GM23338 (cell line): ENCODE data around the gene CNTN1. TPM values are rescaled to one million over a fixed set of nuclear protein-coding genes. Genes with fewer than 3 reads are reported as not detected.

Source experiments
- ATAC-seq: fragments of 200-7000 bp; cut with Tn5 transposase; 3 replicates; pipeline ENCODE4 v1.9.1; 2020
- DNase-seq: peaks from one replicate; pipeline ENCODE4 v3.0.0-alpha.2; 2015; ENCODE audit warnings: low spot score
- H2AFZ ChIP-seq: fragments of 200-600 bp; sonication (generic); 2 replicates; pipeline ENCODE4 v1.8.0; 2016; ENCODE audit warnings: antibody characterized with exemption, mild to moderate bottlenecking, moderate library complexity
- H3F3A ChIP-seq: fragments of 200-600 bp; sonication (generic); replicated peaks from 2 replicates; pipeline ENCODE4 v1.8.0; 2017; ENCODE audit warnings: antibody characterized with exemption, mixed run types, low read depth
- H3K27ac ChIP-seq: fragments of 200-600 bp; sonication (generic); 2 replicates; pipeline ENCODE4 v1.6.1; 2016; ENCODE audit warnings: low read depth
- H3K27me3 ChIP-seq: fragments of 200-600 bp; sonication (generic); 2 replicates; pipeline ENCODE4 v1.8.0; 2016; ENCODE audit warnings: mild to moderate bottlenecking, mixed run types, moderate library complexity; ENCODE audit not compliant: insufficient read depth
- H3K36me3 ChIP-seq: fragments of 200-600 bp; sonication (generic); 2 replicates; pipeline ENCODE4 v1.8.0; 2016; ENCODE audit warnings: mild to moderate bottlenecking; ENCODE audit not compliant: insufficient read depth
- H3K4me1 ChIP-seq: fragments of 200-600 bp; sonication (generic); 2 replicates; pipeline ENCODE4 v1.8.0; 2016; ENCODE audit warnings: mild to moderate bottlenecking, moderate library complexity; ENCODE audit not compliant: insufficient read depth
- H3K4me2 ChIP-seq: fragments of 200-600 bp; sonication (generic); 2 replicates; pipeline ENCODE4 v1.7.1; 2017; ENCODE audit warnings: mixed run types
- H3K4me3 ChIP-seq: fragments of 200-600 bp; sonication (generic); 2 replicates; pipeline ENCODE4 v1.6.1; 2016; ENCODE audit warnings: mixed run types
- H3K79me2 ChIP-seq: fragments of 200-600 bp; sonication (generic); replicated peaks from 2 replicates; pipeline ENCODE4 v1.8.0; 2017; ENCODE audit warnings: mild to moderate bottlenecking; ENCODE audit not compliant: insufficient read depth
- H3K9me2 ChIP-seq: fragments of 200-600 bp; sonication (generic); 2 replicates; pipeline ENCODE4 v1.8.0; 2017; ENCODE audit not compliant: insufficient read depth
- H4K20me1 ChIP-seq: fragments of 200-600 bp; sonication (generic); replicated peaks from 2 replicates; pipeline ENCODE4 v1.8.0; 2017; ENCODE audit warnings: mild to moderate bottlenecking; ENCODE audit not compliant: insufficient read depth
- H3K27ac Mint-ChIP-seq: 2 replicates; pipeline ENCODE4 v1.8.0; 2020; ENCODE audit warnings: inconsistent platforms, mild to moderate bottlenecking, moderate library complexity, mixed read lengths
- H3K27me3 Mint-ChIP-seq: 3 replicates; pipeline ENCODE4 v1.8.0; 2022; ENCODE audit warnings: low read depth, mild to moderate bottlenecking, moderate library complexity, mixed read lengths, inconsistent platforms; ENCODE audit not compliant: insufficient read depth, poor library complexity
- H3K36me3 Mint-ChIP-seq: 3 replicates; pipeline ENCODE4 v1.8.0; 2021; ENCODE audit warnings: low read depth, mild to moderate bottlenecking, inconsistent platforms, moderate library complexity, mixed read lengths
- H3K4me1 Mint-ChIP-seq: 3 replicates; pipeline ENCODE4 v1.8.0; 2020; ENCODE audit warnings: mild to moderate bottlenecking, inconsistent platforms, mixed read lengths
- H3K4me3 Mint-ChIP-seq: 3 replicates; pipeline ENCODE4 v1.8.0; 2021; ENCODE audit warnings: moderate library complexity, mild to moderate bottlenecking, inconsistent platforms, mixed read lengths
- H3K9me3 Mint-ChIP-seq: 3 replicates; pipeline ENCODE4 v1.8.0; 2020; ENCODE audit warnings: moderate library complexity, mild to moderate bottlenecking, inconsistent platforms, mixed read lengths
- CTCF ChIP-seq, 2 experiments: fragments of 200-600 bp in 1 of 2; sonication (generic) in 1 of 2; conservative IDR thresholded peaks; 2 replicates each; pipeline versions ENCODE4 v1.5.1 to v1.6.1; 2016 to 2017; ENCODE audit warnings: antibody characterized with exemption in 2 of 2, low read depth in 2 of 2, mild to moderate bottlenecking in 2 of 2, moderate library complexity in 1 of 2
- ETS1 ChIP-seq: IDR thresholded peaks from 2 replicates; pipeline ENCODE4 v1.6.1; 2016; ENCODE audit warnings: antibody characterized with exemption
- JUNB ChIP-seq: IDR thresholded peaks from one replicate; pipeline ENCODE4 v1.6.1; 2016; ENCODE audit warnings: antibody characterized with exemption; ENCODE audit not compliant: unreplicated experiment
- NANOG ChIP-seq: IDR thresholded peaks from 2 replicates; pipeline ENCODE4 v1.6.1; 2016; ENCODE audit warnings: antibody characterized with exemption, borderline replicate concordance
- POLR2AphosphoS5 ChIP-seq: IDR thresholded peaks from 2 replicates; pipeline ENCODE4 v1.6.1; 2016; ENCODE audit warnings: antibody characterized with exemption, low read depth
- REST ChIP-seq: IDR thresholded peaks from one replicate; pipeline ENCODE4 v1.6.1; 2018; ENCODE audit warnings: antibody characterized with exemption; ENCODE audit not compliant: unreplicated experiment
- STAT1 ChIP-seq: IDR thresholded peaks from one replicate; pipeline ENCODE4 v1.6.1; 2016; ENCODE audit warnings: antibody characterized with exemption; ENCODE audit not compliant: unreplicated experiment
- ZNF114 ChIP-seq: fragments of 250-450 bp; sonication (Bioruptor Pico); IDR thresholded peaks from 2 replicates; pipeline ENCODE4 v1.5.0; 2020; ENCODE audit warnings: mild to moderate bottlenecking, moderate library complexity
- ZNF331 ChIP-seq: fragments of 250-450 bp; sonication (Bioruptor Pico); IDR thresholded peaks from 2 replicates; pipeline ENCODE4 v1.5.0; 2020; ENCODE audit warnings: low read depth, mild to moderate bottlenecking, moderate library complexity
- polyA plus RNA-seq: library from polyadenylated mRNA; unstranded; fragments of >200 nt; fragmentation: Nextera tagmentation; extraction: Ambion mirVana; gene quantifications from 2 replicates; pipeline ENCODE4 v1.2.1, GENCODE V29; 2016
- total RNA-seq: library from RNA; depleted of rRNA; stranded (reverse); fragments of >200 nt; shearing (Covaris generic); gene quantifications from 2 replicates; pipeline ENCODE4 v1.2.3, GENCODE V29; 2014
- TF ChIP-seq, protein P1 (sequence below): fragments of 250-450 bp; sonication (Bioruptor Pico); IDR thresholded peaks from 2 replicates; pipeline ENCODE4 v1.5.0; 2020; ENCODE audit warnings: mild to moderate bottlenecking, moderate library complexity

Gene CNTN1
- total and polyA plus RNA-seq, 2 experiments from 2014 or later = 5.0 to 27.0 TPM

GRCh38 chr12:40992674-40993073, 300.4 kb downstream of the CNTN1 start (continued):
- TF ChIP-seq, protein P1, sequence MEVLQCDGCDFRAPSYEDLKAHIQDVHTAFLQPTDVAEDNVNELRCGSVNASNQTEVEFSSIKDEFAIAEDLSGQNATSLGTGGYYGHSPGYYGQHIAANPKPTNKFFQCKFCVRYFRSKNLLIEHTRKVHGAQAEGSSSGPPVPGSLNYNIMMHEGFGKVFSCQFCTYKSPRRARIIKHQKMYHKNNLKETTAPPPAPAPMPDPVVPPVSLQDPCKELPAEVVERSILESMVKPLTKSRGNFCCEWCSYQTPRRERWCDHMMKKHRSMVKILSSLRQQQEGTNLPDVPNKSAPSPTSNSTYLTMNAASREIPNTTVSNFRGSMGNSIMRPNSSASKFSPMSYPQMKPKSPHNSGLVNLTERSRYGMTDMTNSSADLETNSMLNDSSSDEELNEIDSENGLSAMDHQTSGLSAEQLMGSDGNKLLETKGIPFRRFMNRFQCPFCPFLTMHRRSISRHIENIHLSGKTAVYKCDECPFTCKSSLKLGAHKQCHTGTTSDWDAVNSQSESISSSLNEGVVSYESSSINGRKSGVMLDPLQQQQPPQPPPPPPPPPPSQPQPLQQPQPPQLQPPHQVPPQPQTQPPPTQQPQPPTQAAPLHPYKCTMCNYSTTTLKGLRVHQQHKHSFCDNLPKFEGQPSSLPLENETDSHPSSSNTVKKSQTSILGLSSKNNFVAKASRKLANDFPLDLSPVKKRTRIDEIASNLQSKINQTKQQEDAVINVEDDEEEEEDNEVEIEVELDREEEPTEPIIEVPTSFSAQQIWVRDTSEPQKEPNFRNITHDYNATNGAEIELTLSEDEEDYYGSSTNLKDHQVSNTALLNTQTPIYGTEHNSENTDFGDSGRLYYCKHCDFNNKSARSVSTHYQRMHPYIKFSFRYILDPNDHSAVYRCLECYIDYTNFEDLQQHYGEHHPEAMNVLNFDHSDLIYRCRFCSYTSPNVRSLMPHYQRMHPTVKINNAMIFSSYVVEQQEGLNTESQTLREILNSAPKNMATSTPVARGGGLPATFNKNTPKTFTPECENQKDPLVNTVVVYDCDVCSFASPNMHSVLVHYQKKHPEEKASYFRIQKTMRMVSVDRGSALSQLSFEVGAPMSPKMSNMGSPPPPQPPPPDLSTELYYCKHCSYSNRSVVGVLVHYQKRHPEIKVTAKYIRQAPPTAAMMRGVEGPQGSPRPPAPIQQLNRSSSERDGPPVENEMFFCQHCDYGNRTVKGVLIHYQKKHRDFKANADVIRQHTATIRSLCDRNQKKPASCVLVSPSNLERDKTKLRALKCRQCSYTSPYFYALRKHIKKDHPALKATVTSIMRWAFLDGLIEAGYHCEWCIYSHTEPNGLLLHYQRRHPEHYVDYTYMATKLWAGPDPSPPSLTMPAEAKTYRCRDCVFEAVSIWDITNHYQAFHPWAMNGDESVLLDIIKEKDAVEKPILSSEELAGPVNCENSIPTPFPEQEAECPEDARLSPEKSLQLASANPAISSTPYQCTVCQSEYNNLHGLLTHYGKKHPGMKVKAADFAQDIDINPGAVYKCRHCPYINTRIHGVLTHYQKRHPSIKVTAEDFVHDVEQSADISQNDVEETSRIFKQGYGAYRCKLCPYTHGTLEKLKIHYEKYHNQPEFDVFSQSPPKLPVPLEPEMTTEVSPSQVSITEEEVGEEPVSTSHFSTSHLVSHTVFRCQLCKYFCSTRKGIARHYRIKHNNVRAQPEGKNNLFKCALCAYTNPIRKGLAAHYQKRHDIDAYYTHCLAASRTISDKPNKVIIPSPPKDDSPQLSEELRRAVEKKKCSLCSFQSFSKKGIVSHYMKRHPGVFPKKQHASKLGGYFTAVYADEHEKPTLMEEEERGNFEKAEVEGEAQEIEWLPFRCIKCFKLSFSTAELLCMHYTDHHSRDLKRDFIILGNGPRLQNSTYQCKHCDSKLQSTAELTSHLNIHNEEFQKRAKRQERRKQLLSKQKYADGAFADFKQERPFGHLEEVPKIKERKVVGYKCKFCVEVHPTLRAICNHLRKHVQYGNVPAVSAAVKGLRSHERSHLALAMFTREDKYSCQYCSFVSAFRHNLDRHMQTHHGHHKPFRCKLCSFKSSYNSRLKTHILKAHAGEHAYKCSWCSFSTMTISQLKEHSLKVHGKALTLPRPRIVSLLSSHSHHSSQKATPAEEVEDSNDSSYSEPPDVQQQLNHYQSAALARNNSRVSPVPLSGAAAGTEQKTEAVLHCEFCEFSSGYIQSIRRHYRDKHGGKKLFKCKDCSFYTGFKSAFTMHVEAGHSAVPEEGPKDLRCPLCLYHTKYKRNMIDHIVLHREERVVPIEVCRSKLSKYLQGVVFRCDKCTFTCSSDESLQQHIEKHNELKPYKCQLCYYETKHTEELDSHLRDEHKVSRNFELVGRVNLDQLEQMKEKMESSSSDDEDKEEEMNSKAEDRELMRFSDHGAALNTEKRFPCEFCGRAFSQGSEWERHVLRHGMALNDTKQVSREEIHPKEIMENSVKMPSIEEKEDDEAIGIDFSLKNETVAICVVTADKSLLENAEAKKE (CRISPR knock-in tag) = no peak
- TF ChIP-seq ZNF331 (CRISPR knock-in tag) = no peak

DNA sequence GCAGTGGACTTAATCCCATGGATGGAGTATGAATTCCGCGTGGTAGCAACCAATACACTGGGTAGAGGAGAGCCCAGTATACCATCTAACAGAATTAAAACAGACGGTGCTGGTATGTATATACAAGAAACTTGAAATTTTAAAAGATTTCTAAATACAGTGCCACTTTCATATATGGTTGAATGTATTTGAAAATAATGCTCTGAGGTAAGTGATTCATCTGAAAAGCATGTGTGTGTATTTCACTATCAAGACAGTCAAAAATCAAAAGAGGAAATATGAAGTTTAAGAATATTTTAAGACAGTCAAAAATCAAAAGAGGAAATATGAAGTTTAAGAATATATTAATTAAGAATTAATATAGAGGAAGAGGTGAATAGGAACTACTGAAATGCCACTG, 300.9 kb downstream of the CNTN1 start:
- no peaks in the 10 kb centered on the region for H3K9me2 ChIP-seq
- no peaks in the 10 kb centered on the region for H3K27me3 ChIP-seq
- H3K4me2 ChIP-seq = no peak overlapping the region
- peaks cover 4% of the 10 kb centered on the region; the same call in 1 of the 2 replicates for H3K4me1 ChIP-seq
- H3K27ac ChIP-seq = no peak overlapping the region
- no peaks in the 10 kb centered on the region for H3F3A ChIP-seq
- no peaks in the 10 kb centered on the region for H4K20me1 ChIP-seq
- no peaks in the 10 kb centered on the region for H3K36me3 ChIP-seq
- no peak for ATAC-seq
- H3K4me1 Mint-ChIP-seq = peaks cover 10% of the 10 kb centered on the region; the same call in 2 of the 3 replicates
- H2AFZ ChIP-seq = no peak overlapping the region
- no peak overlapping the region for H3K27ac Mint-ChIP-seq
- H3K27me3 Mint-ChIP-seq = no peaks in the 10 kb centered on the region
- no peak overlapping the region for H3K4me3 Mint-ChIP-seq
- H3K79me2 ChIP-seq = no peaks in the 10 kb centered on the region
- no peaks in the 10 kb centered on the region for H3K36me3 Mint-ChIP-seq
- no peaks in the 10 kb centered on the region for H3K9me3 Mint-ChIP-seq
- no peak for DNase-seq
- no peak overlapping the region for H3K4me3 ChIP-seq
- TF ChIP-seq JUNB (no peak), POLR2AphosphoS5 (no peak), NANOG (no peak), REST (no peak), STAT1 (no peak), ZNF114 (CRISPR knock-in tag) (no peak), ETS1 (no peak), CTCF (conservative IDR thresholded peaks at IDR 0.05; ENCODE audit: low read depth in 2 of 2) (no peak)
